Osteoblast (primary cell): ENCODE results near the gene RGS10. TPM values are rescaled to one million over a fixed set of nuclear protein-coding genes. Genes with fewer than 3 reads are reported as not detected.

Source experiments
- DNase-seq: peaks from one replicate; pipeline ENCODE4 v3.0.0; 2011; ENCODE audit warnings: low spot score, mixed read lengths; ENCODE audit not compliant: insufficient read length; ENCODE audit errors: missing footprints
- H2AFZ ChIP-seq: 2 replicates; pipeline ENCODE4 v1.6.0; 2011; ENCODE audit warnings: mild to moderate bottlenecking, low read length
- H3K27ac ChIP-seq: 2 replicates; pipeline ENCODE4 v1.5.1; 2011; ENCODE audit warnings: mild to moderate bottlenecking, low read depth, low read length, moderate library complexity
- H3K27me3 ChIP-seq: 2 replicates; pipeline ENCODE4 v1.6.0; 2012; ENCODE audit warnings: mild to moderate bottlenecking, control low read depth, inconsistent platforms, low read length, moderate library complexity; ENCODE audit not compliant: insufficient read depth
- H3K36me3 ChIP-seq: 2 replicates; pipeline ENCODE4 v1.5.1; 2011; ENCODE audit warnings: mild to moderate bottlenecking, low read length, control low read depth, moderate library complexity; ENCODE audit not compliant: insufficient read depth
- H3K4me1 ChIP-seq: 2 replicates; pipeline ENCODE4 v1.5.1; 2011; ENCODE audit warnings: mild to moderate bottlenecking, low read length, control low read depth, moderate library complexity; ENCODE audit not compliant: insufficient read depth
- H3K4me2 ChIP-seq: 2 replicates; pipeline ENCODE4 v1.6.0; 2011; ENCODE audit warnings: mild to moderate bottlenecking, low read length; ENCODE audit not compliant: insufficient read depth
- H3K4me3 ChIP-seq: fragments of 200-600 bp; sonication (generic); 3 replicates; pipeline ENCODE4 v1.5.1; 2012; ENCODE audit warnings: mild to moderate bottlenecking, low read length, inconsistent platforms; ENCODE audit not compliant: insufficient read depth
- H3K79me2 ChIP-seq: 2 replicates; pipeline ENCODE4 v1.6.0; 2012; ENCODE audit warnings: mild to moderate bottlenecking, low read length, control low read depth, inconsistent platforms; ENCODE audit not compliant: insufficient read depth
- H3K9me3 ChIP-seq: 2 replicates; pipeline ENCODE4 v1.5.1; 2011; ENCODE audit warnings: low read depth, low read length, control low read depth
- H4K20me1 ChIP-seq: 2 replicates; pipeline ENCODE4 v1.6.0; 2012; ENCODE audit warnings: mild to moderate bottlenecking, low read length, control low read depth; ENCODE audit not compliant: insufficient read depth
- total RNA-seq: library from RNA; depleted of rRNA; stranded (reverse); fragments of >200 nt; gene quantifications from 2 replicates; pipeline ENCODE4 v1.2.3, GENCODE V29; 2012
- TF ChIP-seq, protein P1 (sequence below): IDR thresholded peaks from 2 replicates; pipeline ENCODE4 v1.5.1; 2011; ENCODE audit warnings: mild to moderate bottlenecking, low read depth, low read length, moderate library complexity; ENCODE audit errors: extremely low read depth

The RGS10 gene
- total RNA-seq, 1 donor, result 29.3 TPM

GRCh38 chr10:119555178-119555784, 12.8 kb upstream of the RGS10 start:
- H3K4me3 ChIP-seq, result no peak overlapping the region
- H3K79me2 ChIP-seq, result no peaks in the 10 kb centered on the region
- no peaks in the 10 kb centered on the region for H3K9me3 ChIP-seq
- H3K4me1 ChIP-seq, result no peaks in the 10 kb centered on the region
- H3K4me2 ChIP-seq, result no peak overlapping the region
- TF ChIP-seq, protein P1, sequence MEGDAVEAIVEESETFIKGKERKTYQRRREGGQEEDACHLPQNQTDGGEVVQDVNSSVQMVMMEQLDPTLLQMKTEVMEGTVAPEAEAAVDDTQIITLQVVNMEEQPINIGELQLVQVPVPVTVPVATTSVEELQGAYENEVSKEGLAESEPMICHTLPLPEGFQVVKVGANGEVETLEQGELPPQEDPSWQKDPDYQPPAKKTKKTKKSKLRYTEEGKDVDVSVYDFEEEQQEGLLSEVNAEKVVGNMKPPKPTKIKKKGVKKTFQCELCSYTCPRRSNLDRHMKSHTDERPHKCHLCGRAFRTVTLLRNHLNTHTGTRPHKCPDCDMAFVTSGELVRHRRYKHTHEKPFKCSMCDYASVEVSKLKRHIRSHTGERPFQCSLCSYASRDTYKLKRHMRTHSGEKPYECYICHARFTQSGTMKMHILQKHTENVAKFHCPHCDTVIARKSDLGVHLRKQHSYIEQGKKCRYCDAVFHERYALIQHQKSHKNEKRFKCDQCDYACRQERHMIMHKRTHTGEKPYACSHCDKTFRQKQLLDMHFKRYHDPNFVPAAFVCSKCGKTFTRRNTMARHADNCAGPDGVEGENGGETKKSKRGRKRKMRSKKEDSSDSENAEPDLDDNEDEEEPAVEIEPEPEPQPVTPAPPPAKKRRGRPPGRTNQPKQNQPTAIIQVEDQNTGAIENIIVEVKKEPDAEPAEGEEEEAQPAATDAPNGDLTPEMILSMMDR, result no peak
- H4K20me1 ChIP-seq, result no peaks in the 10 kb centered on the region
- H3K27me3 ChIP-seq, result peaks cover 10% of the 10 kb centered on the region
- no peak for DNase-seq
- H3K27ac ChIP-seq, result no peak overlapping the region
- H2AFZ ChIP-seq, result no peak overlapping the region
- no peaks in the 10 kb centered on the region for H3K36me3 ChIP-seq

- peaks cover 27% of the 10 kb centered on the region for H3K27me3 ChIP-seq
- TF ChIP-seq, protein P1, result no peak
- no peak overlapping the region for H3K4me2 ChIP-seq
- no peak overlapping the region for H2AFZ ChIP-seq
- no peaks in the 10 kb centered on the region for H4K20me1 ChIP-seq
- no peaks in the 10 kb centered on the region for H3K79me2 ChIP-seq
- no peaks in the 10 kb centered on the region for H3K36me3 ChIP-seq
- no peaks in the 10 kb centered on the region for H3K4me1 ChIP-seq
- H3K4me3 ChIP-seq, result no peak overlapping the region
- DNase-seq, result no peak
- no peaks in the 10 kb centered on the region for H3K9me3 ChIP-seq
- no peak overlapping the region for H3K27ac ChIP-seq
Observed at GRCh38 chr10:119550827-119551226, 8.3 kb upstream of the RGS10 start.

GRCh38 chr10:119549247-119549999, 6.9 kb upstream of the RGS10 start:
- Histone ChIP-seq H2AFZ (no peak overlapping the region), H3K4me1 (peaks cover under 1% of the 10 kb centered on the region), H3K27ac (no peak overlapping the region), H3K4me2 (no peak overlapping the region), H4K20me1 (no peaks in the 10 kb centered on the region), H3K4me3 (no peak overlapping the region), H3K36me3 (no peaks in the 10 kb centered on the region), H3K79me2 (no peaks in the 10 kb centered on the region), H3K27me3 (peaks cover 27% of the 10 kb centered on the region), H3K9me3 (no peaks in the 10 kb centered on the region)
- TF ChIP-seq, protein P1, result no peak
- DNase-seq, result no peak

- H3K36me3 ChIP-seq, result no peaks in the 10 kb centered on the region
- peaks cover 8% of the 10 kb centered on the region for H4K20me1 ChIP-seq
- peaks cover 21% of the 10 kb centered on the region for H3K27me3 ChIP-seq
- H3K9me3 ChIP-seq, result no peaks in the 10 kb centered on the region
- no peak for DNase-seq
- H3K4me3 ChIP-seq, result no peak overlapping the region
- peaks cover 15% of the 10 kb centered on the region for H3K4me1 ChIP-seq
- no peak overlapping the region for H3K4me2 ChIP-seq
- H3K27ac ChIP-seq, result no peak overlapping the region
- no peak overlapping the region for H2AFZ ChIP-seq
- peaks cover 10% of the 10 kb centered on the region for H3K79me2 ChIP-seq
- TF ChIP-seq, protein P1, result no peak
Observed at GRCh38 chr10:119546009-119546408, 3.5 kb upstream of the RGS10 start.
